K562 (cell line): Measurements from ENCODE around the gene SGPL1. TPM values are rescaled to one million over a fixed set of nuclear protein-coding genes. Genes with fewer than 3 reads are reported as not detected.

Experiments used
- ATAC-seq: fragments of 200-7000 bp; cut with Tn5 transposase; 3 replicates; pipeline ENCODE4 v1.9.1; 2020; ENCODE audit warnings: moderate library complexity
- BruUV-seq: library from RNA; stranded (reverse); fragments of 400-500 nt; replicated peaks from 2 replicates; lab custom pipeline; 2021; lab: Mats Ljungman, UMichigan
- CTCF ChIA-PET: fragments of 300-600 bp; formaldehyde crosslinking; extraction: SDS; loops from one replicate; lab custom pipeline; 2021; ENCODE audit warnings: low intra/inter-chr PET ratio; lab: Yijun Ruan, JAX
- POLR2A ChIA-PET: fragments of 300-600, 350-650 bp; sonication (Branson Sonifier 250); formaldehyde crosslinking; extraction: SDS; loops from one replicate; lab custom pipeline; 2021; ENCODE audit warnings: antibody characterized with exemption, inconsistent platforms; lab: Yijun Ruan, JAX
- DNase-seq, 4 experiments: peaks; one replicate each; pipeline versions ENCODE4 v3.0.0 to v3.0.0-alpha.2; 2011 to 2018; ENCODE audit warnings: low spot score in 3 of 4, mixed read lengths in 3 of 4; ENCODE audit errors: extremely low read depth in 1 of 4
- FAIRE-seq: peaks from 2 replicates; lab custom pipeline; 2011; peaks lifted over from hg19 to GRCh38; lab: Jason Lieb, UNC
- H2AFZ ChIP-seq: 2 replicates; pipeline ENCODE4 v1.6.0; 2011; ENCODE audit warnings: low read depth, low read length, control low read depth, inconsistent platforms
- H3K27ac ChIP-seq: fragments of 200-600 bp; 3 replicates; pipeline ENCODE4 v1.8.0; 2011; ENCODE audit warnings: low read depth, mild to moderate bottlenecking, control low read depth, inconsistent platforms, low read length, moderate library complexity, mixed read lengths; ENCODE audit errors: extremely low read depth
- H3K27me3 ChIP-seq, 2 experiments: fragments of 300-600 bp in 1 of 2; 2 replicates in 1 of 2; 3 replicates in 1 of 2; pipeline versions ENCODE4 v1.6.0 to v1.8.0; 2011; ENCODE audit warnings: inconsistent platforms in 2 of 2, low read length in 2 of 2, mild to moderate bottlenecking in 1 of 2, mixed read lengths in 1 of 2, moderate library complexity in 1 of 2; ENCODE audit not compliant: control insufficient read depth in 2 of 2, insufficient read depth in 2 of 2
- H3K36me3 ChIP-seq: fragments of 300-600 bp; 3 replicates; pipeline ENCODE4 v1.8.0; 2011; ENCODE audit warnings: mild to moderate bottlenecking, low read length, inconsistent platforms; ENCODE audit not compliant: control insufficient read depth, insufficient read depth
- H3K4me1 ChIP-seq, 2 experiments: fragments of 200-600 bp in 1 of 2; replicated peaks in 1 of 2; 2 replicates in 1 of 2; 3 replicates in 1 of 2; pipeline versions ENCODE4 v1.5.1 to v1.8.0; 2011; ENCODE audit warnings: inconsistent platforms in 2 of 2, low read length in 2 of 2, mild to moderate bottlenecking in 1 of 2, mixed read lengths in 1 of 2, moderate library complexity in 1 of 2; ENCODE audit not compliant: control insufficient read depth in 2 of 2, insufficient read depth in 2 of 2
- H3K4me2 ChIP-seq: 2 replicates; pipeline ENCODE4 v1.6.1; 2011; ENCODE audit warnings: low read length, control low read depth, inconsistent platforms, mixed read lengths; ENCODE audit not compliant: insufficient read depth
- H3K4me3 ChIP-seq: fragments of 200-600 bp; sonication (generic), shearing (Covaris generic); 2 replicates; pipeline ENCODE4 v1.5.1; 2016; ENCODE audit warnings: control low read depth, inconsistent platforms
- H3K79me2 ChIP-seq: fragments of 200-600 bp; 3 replicates; pipeline ENCODE4 v1.8.0; 2011; ENCODE audit warnings: low read length, inconsistent platforms; ENCODE audit not compliant: control insufficient read depth, insufficient read depth
- H3K9ac ChIP-seq, 2 experiments: 2 replicates each; pipeline versions ENCODE4 v1.6.0 to v1.6.1; 2011; ENCODE audit warnings: low read depth in 2 of 2, low read length in 2 of 2, control low read depth in 1 of 2, inconsistent platforms in 1 of 2, mild to moderate bottlenecking in 1 of 2, mixed read lengths in 1 of 2; ENCODE audit not compliant: insufficient read depth in 1 of 2
- H3K9me1 ChIP-seq: one replicate; pipeline ENCODE4 v1.6.0; 2011; ENCODE audit warnings: inconsistent platforms, mild to moderate bottlenecking, low read length, moderate library complexity; ENCODE audit not compliant: control insufficient read depth, insufficient read depth
- H3K9me3 ChIP-seq: replicated peaks from 2 replicates; pipeline ENCODE4 v1.5.1; 2011; ENCODE audit warnings: low read depth, low read length, inconsistent platforms; ENCODE audit not compliant: control insufficient read depth, insufficient read depth
- H4K20me1 ChIP-seq: replicated peaks from 2 replicates; pipeline ENCODE4 v1.6.1; 2011; ENCODE audit warnings: low read length, inconsistent platforms, mixed read lengths; ENCODE audit not compliant: control insufficient read depth, insufficient read depth
- BCOR ChIP-seq: fragments of 450-650 bp; IDR thresholded peaks from 2 replicates; pipeline ENCODE4 v1.6.1; 2016
- CREB3 ChIP-seq: fragments of 450-650 bp; conservative IDR thresholded peaks from 2 replicates; pipeline ENCODE4 v1.6.1; 2016; ENCODE audit warnings: missing genetic modification characterization, low read depth, mild to moderate bottlenecking, missing compliant biosample characterization, moderate library complexity
- NFIC ChIP-seq: fragments of 450-650 bp; IDR thresholded peaks from 2 replicates; pipeline ENCODE4 v1.6.1; 2017; ENCODE audit warnings: mild to moderate bottlenecking, inconsistent platforms
- PHTF2 ChIP-seq: fragments of 250-450 bp; sonication (Bioruptor Pico); IDR thresholded peaks from 2 replicates; pipeline ENCODE4 v1.5.0; 2021; ENCODE audit warnings: mild to moderate bottlenecking
- SMARCC2 ChIP-seq: fragments of 450-650 bp; IDR thresholded peaks from 2 replicates; pipeline ENCODE4 v1.6.1; 2017; ENCODE audit warnings: antibody characterized with exemption, moderate library complexity, mild to moderate bottlenecking, low read depth
- SNAPC5 ChIP-seq: fragments of 250-450 bp; sonication (Bioruptor Pico); IDR thresholded peaks from 2 replicates; pipeline ENCODE4 v1.8.0; 2021; ENCODE audit warnings: moderate library complexity, mild to moderate bottlenecking, inconsistent platforms
- TAF1 ChIP-seq: IDR thresholded peaks from 2 replicates; pipeline ENCODE4 v1.6.1; 2011; ENCODE audit warnings: mild to moderate bottlenecking, low read length, moderate library complexity; ENCODE audit not compliant: insufficient read depth, control insufficient read depth, severe bottlenecking; ENCODE audit errors: extremely low read depth
- TCFL5 ChIP-seq: fragments of 250-450 bp; sonication (Bioruptor Pico); conservative IDR thresholded peaks from 2 replicates; pipeline ENCODE4 v1.6.1; 2021; ENCODE audit warnings: mild to moderate bottlenecking, moderate library complexity, matching md5 sums
- ZEB2 ChIP-seq: fragments of 450-650 bp; IDR thresholded peaks from 2 replicates; pipeline ENCODE4 v1.6.1; 2016
- ZNF511 ChIP-seq: sonication (generic); formaldehyde crosslinking; IDR thresholded peaks from 2 replicates; pipeline ENCODE4 v1.8.0; 2022; ENCODE audit warnings: mild to moderate bottlenecking, missing genetic modification reagents
- ZNF830 ChIP-seq: fragments of 250-450 bp; sonication (Bioruptor Pico); IDR thresholded peaks from 2 replicates; pipeline ENCODE4 v1.5.0; 2021; ENCODE audit warnings: mild to moderate bottlenecking
- ZSCAN32 ChIP-seq: fragments of 450-650 bp; formaldehyde crosslinking; IDR thresholded peaks from 2 replicates; pipeline ENCODE4 v1.4.0; 2020; ENCODE audit warnings: mild to moderate bottlenecking, moderate library complexity
- WGBS: fragments of 100-300 bp; shearing (Covaris generic); methylation state at CpG from one replicate; pipeline ENCODE4 v1.1.6; 2016; ENCODE audit warnings: low coverage, mixed read lengths; ENCODE audit not compliant: insufficient coverage; ENCODE audit errors: missing lambda C conversion rate; 5-methylcytosine and 5-hydroxymethylcytosine counted together
- in situ Hi-C: fragments of 300-500 bp; cut with MboI; formaldehyde crosslinking; loops from 4 replicates; pipeline ENCODE4 v1.15.0; 2018; ENCODE audit warnings: inconsistent platforms, mixed read lengths
- intact Hi-C: fragments of 100-400 bp; cut with micrococcal nuclease; formaldehyde crosslinking; loops from 2 replicates; pipeline ENCODE4 v1.14.2; 2022
- polyA plus RNA-seq, 8 experiments: library from polyadenylated mRNA; depleted of rRNA in 4 of 8; stranded (reverse) in 5 of 8; unstranded in 3 of 8; fragments of >200 nt; fragmentation: Nextera tagmentation in 2 of 8; fragmentation: Illumina TruSeq in 1 of 8; extraction: Ambion mirVana in 2 of 8; extraction: Trizol in 1 of 8; gene quantifications; 2 replicates each; pipeline versions ENCODE4 v1.2.1 to v1.2.3, GENCODE V29; 2011 to 2014; ENCODE audit warnings: inconsistent platforms in 1 of 8, missing spikeins in 1 of 8
- total RNA-seq, 7 experiments: library from RNA; depleted of rRNA in 6 of 7; stranded (reverse); fragments of >200 nt in 6 of 7; fragmentation: Illumina TruSeq in 2 of 7; extraction: Trizol in 2 of 7; gene quantifications; 2 replicates each; pipeline versions ENCODE4 v1.2.1 to v1.2.3, GENCODE V29; 2011 to 2021; ENCODE audit warnings: low replicate concordance in 1 of 7

The SGPL1 gene
- total and polyA plus RNA-seq, 9 of the 15 experiments (the other 6 are each of a cell fraction or from before 2014, with no cell fraction given): 6.0 to 18.0 (median 8.7) TPM

- Histone ChIP-seq H3K36me3 (no peaks in the 10 kb centered on the region), H3K4me3 (no peak overlapping the region), H3K27ac (no peak overlapping the region), H2AFZ (no peak overlapping the region), H3K79me2 (no peaks in the 10 kb centered on the region), H4K20me1 (no peaks in the 10 kb centered on the region; the same call in 1 of the 2 replicates), H3K4me1 (peaks cover 7 to 14% of the 10 kb centered on the region in 2 experiments), H3K4me2 (no peak overlapping the region), H3K27me3 (no peaks in the 10 kb centered on the region; a peak in 1 of 5 replicates), H3K9ac (peak overlapping the region in 1 of 2 experiments; percentile 6; a peak in 1 of 4 replicates), H3K9me1 (no peaks in the 10 kb centered on the region), H3K9me3 (no peaks in the 10 kb centered on the region)
- 31% methylated on average over 14 of the region's 14 CpGs for WGBS
- intact Hi-C loops: no loop called here
- CTCF ChIA-PET: no interaction called here
- BruUV-seq: no TSS peak
- in situ Hi-C loops: no loop called here
- ATAC-seq (no peak), FAIRE-seq (no peak), DNase-seq (no peak)
- POLR2A ChIA-PET: interaction anchor here (0.6 to 2.2 kb wide), 3 partner anchors 15 to 464 kb away, joined by 3 to 8 read pairs (median 5); no protein-coding TSS in a partner anchor
- no peak for TF ChIP-seq PHTF2 (CRISPR knock-in tag)
Observed at GRCh38 chr10:70774810-70775678, 40.7 kb upstream of the SGPL1 start.

GRCh38 chr10:70775679-70776454 lies 39.9 kb upstream of the SGPL1 start:
- Histone ChIP-seq H4K20me1 (no peaks in the 10 kb centered on the region; the same call in 1 of the 2 replicates), H3K27me3 (no peaks in the 10 kb centered on the region; a peak in 1 of 5 replicates), H3K27ac (no peak overlapping the region), H3K4me2 (no peak overlapping the region), H3K4me3 (no peak overlapping the region), H2AFZ (no peak overlapping the region), H3K4me1 (peaks cover 11 to 20% of the 10 kb centered on the region in 2 experiments), H3K9me1 (no peaks in the 10 kb centered on the region), H3K9me3 (no peaks in the 10 kb centered on the region), H3K79me2 (no peaks in the 10 kb centered on the region), H3K36me3 (no peaks in the 10 kb centered on the region), H3K9ac (peak overlapping the region in 1 of 2 experiments; percentile 59; a peak in 2 of 4 replicates)
- ChIA-PET POLR2A (interaction anchor here (0.6 to 0.9 kb wide), 2 partner anchors 21 to 463 kb away, joined by 3 to 5 read pairs; no protein-coding TSS in a partner anchor), CTCF (no interaction called here)
- 49% methylated on average over 11 of the region's 13 CpGs for WGBS
- no peak for FAIRE-seq
- ATAC-seq: no peak
- DNase-seq: peak in 1 of 4 experiments; percentile 9
- no TSS peak for BruUV-seq
- in situ Hi-C loops (no loop called here), intact Hi-C loops (no loop called here)
- no peak for TF ChIP-seq ZSCAN32 (CRISPR knock-in tag)
- TF ChIP-seq ZNF511 (CRISPR knock-in tag): no peak
- no peak for TF ChIP-seq BCOR
- no peak for TF ChIP-seq NFIC
- TF ChIP-seq CREB3: no peak
- no peak for TF ChIP-seq SNAPC5 (CRISPR knock-in tag)
- no peak for TF ChIP-seq SMARCC2
- no peak for TF ChIP-seq ZEB2
- no peak for TF ChIP-seq TCFL5 (CRISPR knock-in tag)
- TF ChIP-seq TAF1: no peak
- TF ChIP-seq ZNF830: no peak
